CD4-positive, alpha-beta T cell treated with Interleukin-10 for 1 hour (primary cell): Measurements from ENCODE around the gene RCAN1.
"Not testable (repeated sequence)": the region's sequence is repeated elsewhere in the genome, so short reads cannot be mapped to it uniquely, and the experiment has no call there.

ENCODE experiments used
- DNase-seq: peaks from one replicate; pipeline ENCODE4 v3.0.0-alpha.2; 2020

The RCAN1 gene

GRCh38 chr21:34597406-34597805 lies 17.5 kb downstream of the RCAN1 start:
- DNase-seq = no peak

GRCh38 chr21:34596561-34597271 lies 18.2 kb downstream of the RCAN1 start:
- no peak for DNase-seq

GRCh38 chr21:34595457-34595856 lies 19.5 kb downstream of the RCAN1 start:
- DNase-seq = no peak

GRCh38 chr21:34594566-34595234 lies 20.2 kb downstream of the RCAN1 start:
- DNase-seq = no peak

DNA sequence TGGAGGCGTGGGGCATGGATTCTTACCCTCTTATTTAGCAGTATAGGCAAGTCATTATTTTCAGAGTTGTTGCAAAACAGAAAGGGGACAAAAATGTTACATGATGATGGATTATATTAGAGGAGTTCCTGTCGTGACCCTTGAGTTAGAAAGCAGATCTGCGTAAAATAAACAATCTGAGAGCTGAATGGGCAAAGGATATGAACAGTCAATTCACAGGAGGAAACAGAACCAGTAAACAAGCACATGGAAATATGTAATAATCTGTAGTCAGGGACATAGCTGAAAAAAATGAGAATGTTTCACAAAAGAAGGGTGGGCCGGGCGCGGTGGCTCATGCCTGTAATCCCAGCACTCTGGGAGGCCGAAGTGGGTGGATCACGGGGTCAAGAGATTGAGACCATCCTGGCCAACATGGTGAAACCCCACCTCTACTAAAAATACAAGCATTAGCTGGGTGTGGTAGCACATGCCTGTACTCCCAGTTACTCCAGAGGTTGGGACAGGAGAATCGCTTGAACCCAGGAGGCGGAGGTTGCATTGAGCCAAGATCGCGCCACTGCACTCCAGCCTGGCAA lies 20.9 kb downstream of the RCAN1 start:
- DNase-seq = no peak

DNA sequence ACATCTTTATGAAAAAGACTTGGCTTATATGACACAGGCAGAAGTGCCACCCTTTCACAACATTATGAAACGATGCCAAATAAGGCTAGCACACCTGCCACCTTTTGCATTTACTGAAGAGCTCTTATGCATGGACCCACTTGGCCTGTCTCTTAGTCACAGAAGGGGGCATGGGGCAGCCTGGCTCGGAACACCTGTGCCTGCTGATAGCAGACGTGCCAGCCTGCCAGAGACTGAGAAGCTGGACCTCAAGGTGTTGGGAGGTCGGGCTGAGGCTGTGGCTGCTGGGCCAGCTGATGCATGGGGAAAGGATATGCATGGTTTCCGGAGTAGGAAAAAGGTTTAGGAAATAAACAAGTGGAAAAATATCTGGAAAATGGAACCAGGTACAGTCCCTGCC lies 21.5 kb downstream of the RCAN1 start:
- no peak for DNase-seq

DNA sequence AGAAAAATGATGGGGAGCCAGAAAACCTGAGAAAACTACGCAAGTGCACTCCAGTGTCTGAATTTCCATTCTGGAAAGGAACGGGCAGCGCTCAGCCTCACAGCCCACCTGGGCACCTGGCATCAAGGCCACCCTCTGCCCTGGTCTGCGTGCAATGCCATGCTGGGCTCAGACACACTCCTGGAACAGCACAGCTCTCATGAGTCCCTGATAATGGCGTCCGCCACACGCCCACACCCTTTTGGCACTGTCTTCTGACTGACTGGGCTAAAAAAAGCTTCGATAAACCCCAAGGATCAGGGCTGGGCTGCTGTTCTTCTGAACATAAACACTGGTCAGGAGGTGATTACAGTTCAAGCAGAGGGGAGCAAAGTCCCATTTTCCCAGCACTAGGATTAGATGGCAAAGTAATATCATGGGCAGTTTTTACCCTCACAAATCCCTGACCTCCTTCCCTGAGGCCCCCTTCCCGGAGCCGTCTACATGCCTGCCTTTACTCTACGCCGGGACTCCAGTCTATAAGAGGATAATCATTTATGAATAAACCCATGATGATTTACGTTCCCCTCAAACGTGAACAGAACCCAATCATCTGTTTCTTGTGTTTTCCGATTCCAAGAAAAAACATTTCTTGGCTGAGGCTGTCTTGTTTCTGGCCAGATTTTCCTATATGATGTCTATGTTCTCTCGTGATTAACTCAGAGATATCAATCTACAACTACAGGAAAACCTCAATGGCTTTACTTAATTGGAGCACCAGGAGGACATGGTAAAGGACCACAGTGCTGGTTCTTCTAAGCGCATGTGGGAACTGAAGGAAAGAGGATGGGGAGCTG lies 22.6 kb downstream of the RCAN1 start:
- DNase-seq = no peak

DNA sequence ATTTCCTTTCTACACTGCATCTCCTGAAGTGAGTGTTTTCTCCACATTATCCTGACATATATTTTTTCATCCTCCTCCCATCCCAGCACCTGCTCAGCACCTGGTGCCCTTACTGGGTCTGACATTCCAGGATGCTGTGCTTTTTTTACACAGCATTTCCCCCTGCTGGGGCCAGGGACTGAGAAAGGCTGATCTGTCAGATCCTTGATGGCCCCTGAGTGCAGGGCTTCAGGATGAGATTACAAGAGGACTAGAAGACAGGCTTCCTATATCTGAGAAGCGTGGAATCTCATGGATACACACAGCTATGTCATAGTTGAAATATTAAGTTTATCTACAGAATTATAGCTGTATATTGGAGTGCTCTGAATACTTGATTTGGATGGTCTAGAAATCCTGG lies 24.4 kb downstream of the RCAN1 start:
- no peak for DNase-seq

- no peak for DNase-seq
Measured at GRCh38 chr21:34589511-34590282, 25.2 kb downstream of the RCAN1 start.

- DNase-seq = no peak
Measured at GRCh38 chr21:34583926-34584563, 30.9 kb downstream of the RCAN1 start.

- DNase-seq = no peak
Measured at GRCh38 chr21:34582506-34583150, 32.3 kb downstream of the RCAN1 start.

- DNase-seq = no peak
Measured at GRCh38 chr21:34580181-34580700, 34.7 kb downstream of the RCAN1 start.

- DNase-seq = no peak
Measured at GRCh38 chr21:34579411-34579810, 35.5 kb downstream of the RCAN1 start.

DNA sequence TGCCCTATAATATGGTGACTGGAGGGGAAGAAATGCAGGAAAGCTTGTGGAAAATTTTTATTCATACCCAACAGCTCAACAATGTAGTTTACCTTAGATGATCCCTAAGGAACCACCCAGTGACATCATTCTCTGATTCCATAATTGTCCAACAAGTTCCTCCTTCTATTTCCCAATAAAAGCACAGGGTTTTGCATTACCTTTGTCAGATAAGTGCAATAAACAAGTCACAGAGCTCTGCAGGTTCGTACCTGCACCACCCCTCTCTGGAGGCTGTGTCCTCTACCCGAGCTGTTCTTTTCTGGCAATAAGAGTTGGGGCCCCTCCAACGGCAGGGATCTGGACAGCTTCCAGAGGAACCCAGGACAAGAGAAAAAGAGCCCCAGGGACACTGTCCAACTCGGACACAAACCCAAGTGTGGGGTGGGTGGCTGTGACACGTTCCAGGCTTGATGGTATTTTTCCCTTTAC lies 38.8 kb downstream of the RCAN1 start:
- no peak for DNase-seq

DNA sequence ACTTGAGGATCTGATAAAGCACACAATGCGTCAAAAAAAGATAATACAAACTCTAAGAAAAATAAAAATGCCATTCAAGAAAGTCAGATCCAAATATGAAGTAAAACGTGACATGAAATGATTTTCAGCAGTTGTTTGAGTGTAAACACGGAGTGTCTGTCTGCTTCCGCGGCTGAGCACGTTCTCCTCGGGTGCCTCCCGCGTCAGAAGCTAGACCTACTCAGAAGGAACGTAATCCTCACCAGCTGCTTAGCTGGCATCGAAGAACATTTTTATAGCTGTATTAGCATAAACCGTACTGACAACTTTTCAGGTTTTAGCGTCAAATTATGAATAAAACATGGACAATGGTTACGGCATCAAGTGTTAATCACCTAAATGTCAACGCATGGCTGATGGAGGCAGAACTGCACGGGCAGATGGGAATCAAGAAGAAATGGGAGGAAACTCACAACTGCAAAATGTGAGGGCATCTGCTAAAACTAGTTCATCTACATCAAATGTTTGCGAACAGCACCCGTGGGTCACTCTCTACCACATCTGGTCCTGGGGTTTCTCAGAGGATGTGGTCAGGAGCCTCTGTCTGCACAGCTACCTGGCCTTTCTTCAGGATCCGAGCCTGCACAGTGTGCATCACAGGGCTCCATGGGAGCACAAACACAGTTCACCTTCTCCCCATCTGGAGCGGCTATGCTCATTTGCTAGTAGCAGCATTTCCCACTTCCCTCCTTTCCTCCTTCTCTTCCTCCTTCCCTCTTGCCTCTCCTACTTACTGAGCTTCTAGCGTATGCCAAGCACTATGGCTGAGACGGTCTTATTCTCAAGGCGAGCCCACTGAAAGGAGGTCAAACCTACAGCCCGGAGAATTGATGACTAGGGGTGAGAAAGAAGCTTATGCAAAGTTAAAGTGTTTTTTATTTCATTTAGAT lies 40.0 kb downstream of the RCAN1 start:
- no peak for DNase-seq

- no peak for DNase-seq
Measured at GRCh38 chr21:34571994-34572393, 42.9 kb downstream of the RCAN1 start.

DNA sequence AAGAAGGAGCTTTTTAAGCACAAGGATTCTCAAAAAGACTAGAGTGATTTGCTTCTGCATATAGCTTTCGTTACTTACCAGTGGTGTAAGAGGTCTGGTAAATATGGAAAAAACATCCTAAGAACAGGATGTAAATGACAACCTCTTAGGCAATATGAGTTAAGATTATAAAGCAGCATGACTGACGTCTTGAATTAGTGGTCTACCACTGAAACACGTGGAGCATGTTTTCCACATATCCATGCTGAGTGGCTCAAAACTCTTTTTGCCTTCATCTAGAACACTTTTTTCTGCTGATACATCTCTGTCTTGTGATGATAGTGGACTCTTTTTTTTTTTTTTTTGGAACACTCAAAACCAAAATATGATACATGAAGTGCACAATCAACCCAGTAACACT lies 44.6 kb downstream of the RCAN1 start:
- DNase-seq = no peak

GRCh38 chr21:34569381-34569979 lies 45.4 kb downstream of the RCAN1 start:
- DNase-seq = no peak

GRCh38 chr21:34568801-34569200 lies 46.1 kb downstream of the RCAN1 start:
- DNase-seq = not testable (repeated sequence)
